HCT116 (cell line): Measurements from ENCODE around the gene RPL38. TPM values are rescaled to one million over a fixed set of nuclear protein-coding genes. Genes with fewer than 3 reads are reported as not detected.

ENCODE experiments used
- ATAC-seq: fragments of 200-7000 bp; cut with Tn5 transposase; 2 replicates; pipeline ENCODE4 v1.9.1; 2020; ENCODE audit warnings: mild to moderate bottlenecking, moderate library complexity
- BruUV-seq: library from RNA; stranded (reverse); fragments of 400-500 nt; replicated peaks from 2 replicates; lab custom pipeline; 2021; lab: Mats Ljungman, UMichigan
- CTCF ChIA-PET: fragments of 300-600 bp; sonication (Branson Sonifier 250); formaldehyde crosslinking; loops from one replicate; lab custom pipeline; 2021; ENCODE audit warnings: antibody characterized with exemption; lab: Charles Lee
- POLR2A ChIA-PET: fragments of 300-600, 350-600 bp; sonication (Branson Sonifier 250); formaldehyde crosslinking; loops from one replicate; lab custom pipeline; 2021; ENCODE audit warnings: antibody characterized with exemption; lab: Charles Lee
- RAD21 ChIA-PET, 2 experiments: fragments of 300-600 bp; sonication (Branson Sonifier 250); formaldehyde crosslinking; loops; one replicate each; lab custom pipeline; 2023; ENCODE audit warnings: low total read pairs in 2 of 2; ENCODE audit not compliant: uncharacterized antibody in 2 of 2, unreplicated experiment in 2 of 2, low non-redundant PET in 1 of 2; lab: Charles Lee
- DNase-seq: peaks from one replicate; pipeline ENCODE4 v3.0.0-alpha.2; 2010; ENCODE audit warnings: low read depth, low spot score
- H2AFZ ChIP-seq: fragments of 200-600 bp; shearing (Covaris generic), sonication (generic); 2 replicates; pipeline ENCODE4 v1.6.1; 2017; ENCODE audit warnings: low read depth, mixed run types, mixed read lengths, antibody characterized with exemption, low read length; ENCODE audit not compliant: poor library complexity, severe bottlenecking
- H3K27ac ChIP-seq: 2 replicates; pipeline ENCODE4 v1.5.1; 2012; ENCODE audit warnings: low read depth, low read length
- H3K27me3 ChIP-seq: fragments of 200-600 bp; sonication (generic); 2 replicates; pipeline ENCODE4 v1.6.1; 2016; ENCODE audit warnings: mixed run types, low read length, mixed read lengths; ENCODE audit not compliant: insufficient read depth
- H3K36me3 ChIP-seq, 2 experiments: fragments of 200-500 bp in 1 of 2; fragments of 200-600 bp in 1 of 2; sonication (Bioruptor generic) in 1 of 2; sonication (generic) in 1 of 2; 2 replicates each; pipeline versions ENCODE4 v1.5.1 to v1.6.1; 2014 to 2016; ENCODE audit warnings: low read length in 2 of 2, inconsistent platforms in 1 of 2, mixed read lengths in 1 of 2, mixed run types in 1 of 2; ENCODE audit not compliant: insufficient read depth in 2 of 2, control insufficient read depth in 1 of 2
- H3K4me1 ChIP-seq, 2 experiments: fragments of 200-600 bp in 1 of 2; sonication (generic) in 1 of 2; 2 replicates each; pipeline versions ENCODE4 v1.5.1 to v1.6.1; 2012 to 2017; ENCODE audit warnings: low read length in 2 of 2, inconsistent platforms in 1 of 2, mild to moderate bottlenecking in 1 of 2, mixed read lengths in 1 of 2, mixed run types in 1 of 2, moderate library complexity in 1 of 2; ENCODE audit not compliant: insufficient read depth in 2 of 2, control insufficient read depth in 1 of 2
- H3K4me2 ChIP-seq: fragments of 200-600 bp; sonication (generic); 2 replicates; pipeline ENCODE4 v1.6.1; 2017; ENCODE audit warnings: mixed run types, low read length, mixed read lengths
- H3K4me3 ChIP-seq, 2 experiments: fragments of 200-600 bp in 1 of 2; sonication (generic) in 1 of 2; replicated peaks in 1 of 2; 2 replicates each; pipeline ENCODE4 v1.5.1; 2011 to 2016; ENCODE audit warnings: low read length in 2 of 2, control low read depth in 1 of 2, low read depth in 1 of 2, mild to moderate bottlenecking in 1 of 2, mixed read lengths in 1 of 2, mixed run types in 1 of 2
- H3K79me2 ChIP-seq: fragments of 200-600 bp; sonication (generic); 2 replicates; pipeline ENCODE4 v1.6.1; 2017; ENCODE audit warnings: mild to moderate bottlenecking, mixed run types, low read length, moderate library complexity, mixed read lengths; ENCODE audit not compliant: insufficient read depth
- H3K9ac ChIP-seq: fragments of 200-600 bp; sonication (generic); 2 replicates; pipeline ENCODE4 v1.6.1; 2016; ENCODE audit warnings: low read length, mixed read lengths
- H3K9me2 ChIP-seq: fragments of 200-600 bp; sonication (generic), shearing (Covaris generic); 2 replicates; pipeline ENCODE4 v1.6.1; 2017; ENCODE audit warnings: mixed run types, mild to moderate bottlenecking, moderate library complexity; ENCODE audit not compliant: insufficient read depth
- H3K9me3 ChIP-seq, 2 experiments: fragments of 200-500 bp in 1 of 2; fragments of 200-600 bp in 1 of 2; sonication (Bioruptor generic) in 1 of 2; sonication (generic) in 1 of 2; 2 replicates each; pipeline ENCODE4 v1.6.1; 2014 to 2017; ENCODE audit warnings: low read length in 2 of 2, mixed read lengths in 2 of 2, inconsistent platforms in 1 of 2, low read depth in 1 of 2, mild to moderate bottlenecking in 1 of 2, mixed run types in 1 of 2, moderate library complexity in 1 of 2; ENCODE audit not compliant: control insufficient read depth in 1 of 2, insufficient read depth in 1 of 2
- H4K20me1 ChIP-seq: fragments of 200-600 bp; sonication (generic), shearing (Covaris generic); 2 replicates; pipeline ENCODE4 v1.6.1; 2017; ENCODE audit warnings: mixed run types, mild to moderate bottlenecking, moderate library complexity; ENCODE audit not compliant: insufficient read depth
- EGR1 ChIP-seq: IDR thresholded peaks from 2 replicates; pipeline ENCODE4 v1.6.1; 2012; ENCODE audit warnings: low read depth
- ELF1 ChIP-seq: IDR thresholded peaks from 2 replicates; pipeline ENCODE4 v1.6.1; 2012; ENCODE audit warnings: low read depth, borderline replicate concordance
- EZH2 ChIP-seq: fragments of 200-600 bp; sonication (generic); IDR thresholded peaks from 2 replicates; pipeline ENCODE4 v1.6.1; 2017; ENCODE audit warnings: antibody characterized with exemption, mixed run types
- FOSL1 ChIP-seq: IDR thresholded peaks from 2 replicates; pipeline ENCODE4 v1.6.1; 2012; ENCODE audit warnings: low read depth
- JUND ChIP-seq: IDR thresholded peaks from 2 replicates; pipeline ENCODE4 v1.6.1; 2012
- POLR2A ChIP-seq: IDR thresholded peaks from 2 replicates; pipeline ENCODE4 v1.7.0; 2011; ENCODE audit warnings: borderline replicate concordance; ENCODE audit not compliant: insufficient read depth, insufficient read length; ENCODE audit errors: extremely low read depth
- POLR2AphosphoS5 ChIP-seq: IDR thresholded peaks from 2 replicates; pipeline ENCODE4 v1.6.1; 2011; ENCODE audit warnings: mild to moderate bottlenecking, low read depth, low read length, moderate library complexity
- REST ChIP-seq: IDR thresholded peaks from 2 replicates; pipeline ENCODE4 v1.6.1; 2012; ENCODE audit warnings: low read depth
- SIN3A ChIP-seq: IDR thresholded peaks from 2 replicates; pipeline ENCODE4 v1.6.1; 2012; ENCODE audit warnings: low read depth
- SP1 ChIP-seq: IDR thresholded peaks from 2 replicates; pipeline ENCODE4 v1.6.1; 2012; ENCODE audit warnings: low read depth
- SRF ChIP-seq: IDR thresholded peaks from 2 replicates; pipeline ENCODE4 v1.6.1; 2012; ENCODE audit warnings: low read depth
- YY1 ChIP-seq: IDR thresholded peaks from 2 replicates; pipeline ENCODE4 v1.6.1; 2011; ENCODE audit warnings: low read length, low read depth, moderate library complexity, mild to moderate bottlenecking; ENCODE audit not compliant: insufficient replicate concordance; ENCODE audit errors: extremely low read depth
- ZNF274 ChIP-seq: fragments of 200-500 bp; sonication (Bioruptor generic); IDR thresholded peaks from 2 replicates; pipeline ENCODE4 v1.6.1; 2014; ENCODE audit warnings: mild to moderate bottlenecking, low read depth, low read length, inconsistent platforms
- intact Hi-C: fragments of 100-400 bp; cut with micrococcal nuclease; formaldehyde crosslinking; loops from 2 replicates; pipeline ENCODE4 v1.10.0; 2022
- total RNA-seq: library from RNA; stranded (reverse); gene quantifications from one replicate; pipeline ENCODE4 v1.2.1, GENCODE V29; 2021; ENCODE audit not compliant: unreplicated experiment
- TF ChIP-seq, protein P1 (sequence below): IDR thresholded peaks from 2 replicates; pipeline ENCODE4 v1.6.1; 2012
- TF ChIP-seq, protein P2 (sequence below): IDR thresholded peaks from 2 replicates; pipeline ENCODE4 v1.6.1; 2012
- TF ChIP-seq, protein P3 (sequence below): IDR thresholded peaks from 2 replicates; pipeline ENCODE4 v1.6.1; 2011; ENCODE audit warnings: mild to moderate bottlenecking, low read length, moderate library complexity; ENCODE audit not compliant: insufficient replicate concordance; ENCODE audit errors: extremely low read depth

RPL38 gene
- total RNA-seq, 1 experiment from 2014 or later: 1,628 TPM

GRCh38 chr17:74224959-74225725 is 21.7 kb downstream of the RPL38 start:
- no peaks in the 10 kb centered on the region for H3K27me3 ChIP-seq
- CTCF ChIA-PET: interaction anchor here (1.0 kb wide), 1 partner anchor 12 kb away, joined by 3 read pairs; the partner anchor contains the start of gene TTYH2
- H3K27ac ChIP-seq: no peak overlapping the region
- no peak for DNase-seq
- no peaks in the 10 kb centered on the region for H3K9me2 ChIP-seq
- H3K79me2 ChIP-seq: no peaks in the 10 kb centered on the region
- H3K9ac ChIP-seq: no peak overlapping the region
- POLR2A ChIA-PET: interaction anchor here (0.9 kb wide), 1 partner anchor 12 kb away, joined by 3 read pairs; the partner anchor contains the start of gene TTYH2
- no TSS peak for BruUV-seq
- H3K4me3 ChIP-seq: no peak overlapping the region
- H3K4me2 ChIP-seq: no peak overlapping the region
- TF ChIP-seq ELF1 (no peak), ZNF274 (no peak), SP1 (no peak), FOSL1 (no peak), POLR2A (no peak), POLR2AphosphoS5 (no peak), SIN3A (no peak), EGR1 (no peak), YY1 (no peak), SRF (no peak), EZH2 (no peak), REST (no peak), JUND (no peak)
- TF ChIP-seq, protein P1, sequence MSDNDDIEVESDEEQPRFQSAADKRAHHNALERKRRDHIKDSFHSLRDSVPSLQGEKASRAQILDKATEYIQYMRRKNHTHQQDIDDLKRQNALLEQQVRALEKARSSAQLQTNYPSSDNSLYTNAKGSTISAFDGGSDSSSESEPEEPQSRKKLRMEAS: no peak
- TF ChIP-seq, protein P2, sequence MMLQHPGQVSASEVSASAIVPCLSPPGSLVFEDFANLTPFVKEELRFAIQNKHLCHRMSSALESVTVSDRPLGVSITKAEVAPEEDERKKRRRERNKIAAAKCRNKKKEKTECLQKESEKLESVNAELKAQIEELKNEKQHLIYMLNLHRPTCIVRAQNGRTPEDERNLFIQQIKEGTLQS: no peak
- TF ChIP-seq, protein P3, sequence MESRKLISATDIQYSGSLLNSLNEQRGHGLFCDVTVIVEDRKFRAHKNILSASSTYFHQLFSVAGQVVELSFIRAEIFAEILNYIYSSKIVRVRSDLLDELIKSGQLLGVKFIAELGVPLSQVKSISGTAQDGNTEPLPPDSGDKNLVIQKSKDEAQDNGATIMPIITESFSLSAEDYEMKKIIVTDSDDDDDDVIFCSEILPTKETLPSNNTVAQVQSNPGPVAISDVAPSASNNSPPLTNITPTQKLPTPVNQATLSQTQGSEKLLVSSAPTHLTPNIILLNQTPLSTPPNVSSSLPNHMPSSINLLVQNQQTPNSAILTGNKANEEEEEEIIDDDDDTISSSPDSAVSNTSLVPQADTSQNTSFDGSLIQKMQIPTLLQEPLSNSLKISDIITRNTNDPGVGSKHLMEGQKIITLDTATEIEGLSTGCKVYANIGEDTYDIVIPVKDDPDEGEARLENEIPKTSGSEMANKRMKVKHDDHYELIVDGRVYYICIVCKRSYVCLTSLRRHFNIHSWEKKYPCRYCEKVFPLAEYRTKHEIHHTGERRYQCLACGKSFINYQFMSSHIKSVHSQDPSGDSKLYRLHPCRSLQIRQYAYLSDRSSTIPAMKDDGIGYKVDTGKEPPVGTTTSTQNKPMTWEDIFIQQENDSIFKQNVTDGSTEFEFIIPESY: no peak
- no peak for ATAC-seq
- H3K9me3 ChIP-seq: no peaks in the 10 kb centered on the region
- intact Hi-C loops: no loop called here
- peaks cover 2 to 22% of the 10 kb centered on the region in 2 experiments; a peak in 3 of 4 replicates for H3K4me1 ChIP-seq
- H2AFZ ChIP-seq: no peak overlapping the region
- no peaks in the 10 kb centered on the region for H4K20me1 ChIP-seq
- H3K36me3 ChIP-seq: peaks cover 0 to 4% of the 10 kb centered on the region in 2 experiments; a peak in 1 of 4 replicates
- RAD21 ChIA-PET: no interaction called here
